Measurements from ENCODE around the gene BTG1. TPM values are rescaled to one million over a fixed set of nuclear protein-coding genes. Genes with fewer than 3 reads are reported as not detected.

Gene BTG1
- total and polyA plus RNA-seq, 2 of the 4 experiments (the other 2 are of a cell fraction): 3.8 to 33.5 TPM

GRCh38 chr12:92140896-92141536 lies 4.6 kb downstream of the BTG1 start:
- Histone ChIP-seq H2BK20ac (ENCODE audit: low read depth, low read length) (no peak overlapping the region), H2AK5ac (ENCODE audit: low read depth, low read length) (no peak overlapping the region), H3K79me1 (ENCODE audit: low read depth in 1 of 2, low read length in 2 of 2) (peaks cover 0 to 16% of the 10 kb centered on the region in 2 experiments; a peak in 2 of 4 replicates), H3K4me3 (ENCODE audit: insufficient read depth, low read depth, low read length) (peak overlapping the region; percentile 88), H3K18ac (ENCODE audit: low read depth, low read length) (peak overlapping the region; percentile 43; the same call in 1 of the 2 replicates), H2BK5ac (ENCODE audit: low read depth, low read length, poor library complexity, severe bottlenecking) (peak overlapping the region; percentile 79), H3K56ac (ENCODE audit: extremely low read depth, insufficient read depth, low read length) (peak overlapping the region; percentile 12; the same call in 1 of the 2 replicates), H3K27me3 (ENCODE audit: control insufficient read depth, insufficient read depth, low read length) (no peaks in the 10 kb centered on the region), H2AFZ (replicated peaks; ENCODE audit: low read length, poor library complexity) (no peak overlapping the region), H4K8ac (ENCODE audit: low read depth in 2 of 2, low read length in 2 of 2) (no peak overlapping the region), H4K20me1 (ENCODE audit: insufficient read depth, low read length) (peaks cover 27% of the 10 kb centered on the region), H3K4me1 (ENCODE audit: control insufficient read depth, insufficient read depth, low read length) (peaks cover 7% of the 10 kb centered on the region), H3K14ac (replicated peaks; ENCODE audit: low read depth, low read length) (peak overlapping the region; percentile 8; the same call in 1 of the 2 replicates), H3K27ac (ENCODE audit: insufficient read depth, low read length) (peak overlapping the region; percentile 35; the same call in 1 of the 2 replicates), H2AK9ac (replicated peaks; ENCODE audit: low read depth, low read length, poor library complexity) (no peak overlapping the region), H2BK120ac (ENCODE audit: low read depth, low read length) (peak overlapping the region; percentile 7; the same call in 1 of the 2 replicates), H4K5ac (ENCODE audit: low read depth, low read length) (no peak overlapping the region), H4K91ac (ENCODE audit: insufficient read depth, low read depth, low read length) (no peak overlapping the region), H3K23ac (ENCODE audit: low read depth, low read length) (peak overlapping the region; percentile 1; the same call in 1 of the 2 replicates), H3K36me3 (ENCODE audit: control insufficient read depth, insufficient read depth, low read length) (peaks cover 28% of the 10 kb centered on the region), H2BK15ac (ENCODE audit: low read depth, low read length) (no peak overlapping the region), H3K9me1 (ENCODE audit: insufficient read depth, low read length) (peaks cover 6% of the 10 kb centered on the region), H3K4ac (ENCODE audit: low read depth, low read length) (no peak overlapping the region; the same call in 1 of the 2 replicates), H3K9me3 (ENCODE audit: control insufficient read depth, insufficient read depth, low read length) (no peaks in the 10 kb centered on the region), H3K9ac (ENCODE audit: low read depth, low read length) (peak overlapping the region; percentile 81), H3K4me2 (ENCODE audit: low read depth, low read length) (peak overlapping the region; percentile 99)
- no peak for ATAC-seq (ENCODE audit: low read depth)
- WGBS, 2 experiments (ENCODE audit: extremely low coverage in 2 of 2, insufficient read length in 1 of 2): no CpG with 5 or more reads among the region's 4 CpGs
- DNase-seq: no peak
- TF ChIP-seq RFX5 (IDR thresholded peaks at IDR 0.05; ENCODE audit: low read depth, low read length) (no peak), CHD1 (IDR thresholded peaks at IDR 0.05; ENCODE audit: low read depth, low read length) (no peak), FOS (IDR thresholded peaks at IDR 0.05; ENCODE audit: low read depth, low read length) (no peak), USF2 (IDR thresholded peaks at IDR 0.05; ENCODE audit: low read depth, low read length) (no peak), NFE2L2 (IDR thresholded peaks at IDR 0.05; ENCODE audit: low read depth, low read length) (no peak), BHLHE40 (IDR thresholded peaks at IDR 0.05; ENCODE audit: low read depth, low read length) (no peak), CTCF (conservative IDR thresholded peaks at IDR 0.05; ENCODE audit: low read depth, low read length) (no peak), POLR2A (IDR thresholded peaks at IDR 0.05; ENCODE audit: low read depth, low read length) (no peak), RCOR1 (IDR thresholded peaks at IDR 0.05; ENCODE audit: insufficient replicate concordance, low read length) (no peak), MAZ (IDR thresholded peaks at IDR 0.05; ENCODE audit: borderline replicate concordance, low read depth, low read length) (no peak), MAFK (IDR thresholded peaks at IDR 0.05; ENCODE audit: low read depth, low read length) (no peak), ELK1 (IDR thresholded peaks at IDR 0.05; ENCODE audit: borderline replicate concordance, low read depth, low read length) (no peak), SMC3 (IDR thresholded peaks at IDR 0.05; ENCODE audit: low read depth, low read length) (no peak), MXI1 (IDR thresholded peaks at IDR 0.05; ENCODE audit: borderline replicate concordance, low read depth, low read length) (no peak), RAD21 (IDR thresholded peaks at IDR 0.05; ENCODE audit: low read length) (no peak)
- in situ Hi-C loops (cut with MboI; ENCODE audit: low sequenced_read_pairs) (loop anchor here (5.0 to 10.0 kb wide), 2 partner anchors 431 to 756 kb away; no protein-coding TSS in a partner anchor), dilution Hi-C loops (cut with HindIII; ENCODE audit: low sequenced_read_pairs, unreplicated experiment) (no loop called here), intact Hi-C loops (cut with micrococcal nuclease) (loop anchor here (2.0 to 5.0 kb wide), 3 partner anchors 62 to 259 kb away; no protein-coding TSS in a partner anchor)
- BruUV-seq (replicated peaks): no TSS peak
- POLR2A ChIA-PET (ENCODE audit: unreplicated experiment): no interaction called here
- CTCF ChIA-PET: interaction anchor here (0.7 to 1.0 kb wide), 2 partner anchors 563 to 759 kb away, joined by 3 to 5 read pairs; no protein-coding TSS in a partner anchor
